Measurements from ENCODE around the gene BMP7.

The BMP7 gene

DNA sequence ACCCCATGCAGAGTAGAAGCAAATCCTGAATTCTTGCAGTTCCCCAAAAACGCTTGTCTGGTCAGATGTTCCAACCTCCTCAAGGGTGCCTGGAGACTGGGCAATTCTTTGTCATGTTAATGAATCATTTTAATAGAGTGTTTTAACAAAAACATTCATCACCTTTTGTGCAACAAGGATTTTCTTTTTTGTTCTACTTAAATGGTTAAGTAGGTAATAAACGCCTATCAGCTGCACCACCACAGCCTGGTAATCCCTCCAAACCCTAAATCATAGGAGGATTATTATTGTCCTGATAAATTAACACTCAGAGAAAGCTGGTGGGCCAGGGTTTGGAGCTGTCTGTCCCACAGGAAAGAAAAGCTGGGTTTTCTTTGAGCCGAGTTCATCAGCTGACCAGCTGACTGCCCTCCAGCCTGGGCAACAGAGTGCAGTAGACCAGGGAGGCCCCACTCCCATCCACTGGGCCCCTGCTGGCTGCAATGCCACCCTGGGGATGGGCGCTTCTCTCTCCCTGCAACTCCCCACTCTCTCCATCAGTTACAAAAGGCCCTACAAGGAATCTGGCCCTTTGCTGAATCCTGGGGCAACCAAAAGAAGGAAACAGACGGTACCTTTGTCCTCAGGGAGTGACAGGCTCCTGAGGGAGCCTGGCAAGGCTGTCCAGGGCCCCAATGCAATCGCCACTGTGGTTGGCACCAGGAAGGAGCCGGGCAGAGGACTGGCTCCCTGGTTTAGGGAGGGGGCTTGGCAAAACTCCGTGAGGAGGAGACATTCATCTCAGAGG is 23.1 kb upstream of the BMP7 start:
- no peak for DNase-seq (ENCODE audit: low spot score)
- TF ChIP-seq, protein P1, sequence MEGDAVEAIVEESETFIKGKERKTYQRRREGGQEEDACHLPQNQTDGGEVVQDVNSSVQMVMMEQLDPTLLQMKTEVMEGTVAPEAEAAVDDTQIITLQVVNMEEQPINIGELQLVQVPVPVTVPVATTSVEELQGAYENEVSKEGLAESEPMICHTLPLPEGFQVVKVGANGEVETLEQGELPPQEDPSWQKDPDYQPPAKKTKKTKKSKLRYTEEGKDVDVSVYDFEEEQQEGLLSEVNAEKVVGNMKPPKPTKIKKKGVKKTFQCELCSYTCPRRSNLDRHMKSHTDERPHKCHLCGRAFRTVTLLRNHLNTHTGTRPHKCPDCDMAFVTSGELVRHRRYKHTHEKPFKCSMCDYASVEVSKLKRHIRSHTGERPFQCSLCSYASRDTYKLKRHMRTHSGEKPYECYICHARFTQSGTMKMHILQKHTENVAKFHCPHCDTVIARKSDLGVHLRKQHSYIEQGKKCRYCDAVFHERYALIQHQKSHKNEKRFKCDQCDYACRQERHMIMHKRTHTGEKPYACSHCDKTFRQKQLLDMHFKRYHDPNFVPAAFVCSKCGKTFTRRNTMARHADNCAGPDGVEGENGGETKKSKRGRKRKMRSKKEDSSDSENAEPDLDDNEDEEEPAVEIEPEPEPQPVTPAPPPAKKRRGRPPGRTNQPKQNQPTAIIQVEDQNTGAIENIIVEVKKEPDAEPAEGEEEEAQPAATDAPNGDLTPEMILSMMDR (IDR thresholded peaks at IDR 0.05; ENCODE audit: extremely low read depth, insufficient read depth, missing control alignments), result no peak
- in situ Hi-C loops (cut with MboI; ENCODE audit: low pct_unique_long_range_greater_than_20kb, low sequenced_read_pairs, unreplicated experiment), result no loop called here

DNA sequence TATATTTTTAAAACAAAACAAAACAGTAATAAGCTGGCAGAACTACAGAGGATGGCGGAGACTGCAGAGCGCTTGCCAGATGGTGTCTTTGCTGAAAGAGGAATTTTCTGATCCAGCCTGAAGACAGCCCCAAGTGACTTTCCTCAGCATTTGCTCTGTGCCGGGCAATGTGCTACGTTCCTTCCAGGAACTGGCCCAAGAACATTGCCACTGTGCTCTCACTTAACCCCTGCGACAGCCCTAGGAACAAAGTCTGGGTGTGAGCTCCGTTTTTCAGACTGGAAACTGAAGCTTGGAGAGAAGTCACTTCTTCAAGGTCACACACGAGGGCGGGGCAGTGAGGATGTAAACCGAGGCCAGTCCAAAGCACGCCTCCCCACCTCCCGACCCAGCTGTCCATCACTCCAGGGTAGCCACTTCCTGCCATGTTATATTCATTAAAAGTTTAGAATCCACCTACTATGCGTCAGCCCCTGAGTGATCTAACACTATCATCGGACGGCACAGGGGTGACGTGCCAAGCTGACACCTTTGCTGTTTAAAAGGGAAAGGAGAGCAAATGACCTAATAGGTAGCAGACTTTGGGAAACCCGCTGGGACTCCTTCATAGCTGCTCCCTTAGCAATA is 22.3 kb upstream of the BMP7 start:
- no peak for DNase-seq (ENCODE audit: low spot score)
- in situ Hi-C loops (cut with MboI; ENCODE audit: low pct_unique_long_range_greater_than_20kb, low sequenced_read_pairs, unreplicated experiment), result no loop called here
- TF ChIP-seq, protein P1 (IDR thresholded peaks at IDR 0.05; ENCODE audit: extremely low read depth, insufficient read depth, missing control alignments), result no peak

- TF ChIP-seq, protein P1 (IDR thresholded peaks at IDR 0.05; ENCODE audit: extremely low read depth, insufficient read depth, missing control alignments), result no peak
- no peak for DNase-seq (ENCODE audit: low spot score)
- in situ Hi-C loops (cut with MboI; ENCODE audit: low pct_unique_long_range_greater_than_20kb, low sequenced_read_pairs, unreplicated experiment), result no loop called here
Observed at GRCh38 chr20:57287901-57288300, 21.5 kb upstream of the BMP7 start.

GRCh38 chr20:57287007-57287880 is 20.8 kb upstream of the BMP7 start:
- TF ChIP-seq, protein P1 (IDR thresholded peaks at IDR 0.05; ENCODE audit: extremely low read depth, insufficient read depth, missing control alignments), result no peak
- in situ Hi-C loops (cut with MboI; ENCODE audit: low pct_unique_long_range_greater_than_20kb, low sequenced_read_pairs, unreplicated experiment), result no loop called here
- DNase-seq (ENCODE audit: low spot score), result no peak

- no peak for DNase-seq (ENCODE audit: low spot score)
- in situ Hi-C loops (cut with MboI; ENCODE audit: low pct_unique_long_range_greater_than_20kb, low sequenced_read_pairs, unreplicated experiment), result no loop called here
- TF ChIP-seq, protein P1 (IDR thresholded peaks at IDR 0.05; ENCODE audit: extremely low read depth, insufficient read depth, missing control alignments), result no peak
Observed at GRCh38 chr20:57283860-57284259, 17.4 kb upstream of the BMP7 start.

- TF ChIP-seq, protein P1 (IDR thresholded peaks at IDR 0.05; ENCODE audit: extremely low read depth, insufficient read depth, missing control alignments), result no peak
- no peak for DNase-seq (ENCODE audit: low spot score)
- in situ Hi-C loops (cut with MboI; ENCODE audit: low pct_unique_long_range_greater_than_20kb, low sequenced_read_pairs, unreplicated experiment), result no loop called here
Observed at GRCh38 chr20:57282670-57283361, 16.4 kb upstream of the BMP7 start.
